ENCODE data around the gene ACACA. TPM values are rescaled to one million over a fixed set of nuclear protein-coding genes. Genes with fewer than 3 reads are reported as not detected.

Gene ACACA
- total RNA-seq, 1 donor from 2014 or later = 42.4 TPM

DNA sequence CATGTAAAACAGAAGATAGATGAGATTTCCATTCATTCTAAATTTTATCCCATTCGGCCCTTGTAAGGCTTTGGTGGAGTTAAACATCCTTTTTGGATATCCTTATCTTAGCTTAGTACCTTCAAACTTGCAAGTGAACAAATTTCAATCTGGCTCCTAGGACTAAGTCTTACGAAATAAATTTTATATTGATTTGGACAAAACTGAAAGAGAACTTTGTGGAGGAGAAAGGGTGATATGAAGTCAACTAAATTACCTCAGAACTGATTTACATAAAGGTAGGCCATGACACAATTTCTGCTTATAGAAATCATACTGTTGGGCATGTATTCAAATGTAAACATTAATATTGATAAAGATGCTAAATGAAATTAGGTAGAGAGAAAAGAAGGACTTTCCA, 206.1 kb downstream of the ACACA start:
- no peaks in the 10 kb centered on the region for H3K27me3 Mint-ChIP-seq
- DNase-seq (no peak), ATAC-seq (ENCODE audit: low read depth) (no peak)
- H3K9me3 Mint-ChIP-seq = no peaks in the 10 kb centered on the region
- CTCF ChIA-PET = no interaction called here
- intact Hi-C loops (cut with micrococcal nuclease) = no loop called here
- no peak overlapping the region for H3K4me3 Mint-ChIP-seq
- TF ChIP-seq, protein P1, sequence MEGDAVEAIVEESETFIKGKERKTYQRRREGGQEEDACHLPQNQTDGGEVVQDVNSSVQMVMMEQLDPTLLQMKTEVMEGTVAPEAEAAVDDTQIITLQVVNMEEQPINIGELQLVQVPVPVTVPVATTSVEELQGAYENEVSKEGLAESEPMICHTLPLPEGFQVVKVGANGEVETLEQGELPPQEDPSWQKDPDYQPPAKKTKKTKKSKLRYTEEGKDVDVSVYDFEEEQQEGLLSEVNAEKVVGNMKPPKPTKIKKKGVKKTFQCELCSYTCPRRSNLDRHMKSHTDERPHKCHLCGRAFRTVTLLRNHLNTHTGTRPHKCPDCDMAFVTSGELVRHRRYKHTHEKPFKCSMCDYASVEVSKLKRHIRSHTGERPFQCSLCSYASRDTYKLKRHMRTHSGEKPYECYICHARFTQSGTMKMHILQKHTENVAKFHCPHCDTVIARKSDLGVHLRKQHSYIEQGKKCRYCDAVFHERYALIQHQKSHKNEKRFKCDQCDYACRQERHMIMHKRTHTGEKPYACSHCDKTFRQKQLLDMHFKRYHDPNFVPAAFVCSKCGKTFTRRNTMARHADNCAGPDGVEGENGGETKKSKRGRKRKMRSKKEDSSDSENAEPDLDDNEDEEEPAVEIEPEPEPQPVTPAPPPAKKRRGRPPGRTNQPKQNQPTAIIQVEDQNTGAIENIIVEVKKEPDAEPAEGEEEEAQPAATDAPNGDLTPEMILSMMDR (IDR thresholded peaks at IDR 0.05) = no peak
- no peak overlapping the region for H3K27ac Mint-ChIP-seq
- POLR2A ChIA-PET = no interaction called here
- peaks cover 36% of the 10 kb centered on the region for H3K36me3 Mint-ChIP-seq (ENCODE audit: low read depth)
- H3K4me1 Mint-ChIP-seq = peaks cover 4% of the 10 kb centered on the region

- H3K4me1 Mint-ChIP-seq = peaks cover 4% of the 10 kb centered on the region
- CTCF ChIA-PET = no interaction called here
- ATAC-seq (ENCODE audit: low read depth) (no peak), DNase-seq (no peak)
- POLR2A ChIA-PET = no interaction called here
- H3K4me3 Mint-ChIP-seq = no peak overlapping the region
- no peaks in the 10 kb centered on the region for H3K9me3 Mint-ChIP-seq
- intact Hi-C loops (cut with micrococcal nuclease) = no loop called here
- peaks cover 27% of the 10 kb centered on the region for H3K36me3 Mint-ChIP-seq (ENCODE audit: low read depth)
- TF ChIP-seq, protein P1 (IDR thresholded peaks at IDR 0.05) = no peak
- no peaks in the 10 kb centered on the region for H3K27me3 Mint-ChIP-seq
- H3K27ac Mint-ChIP-seq = no peak overlapping the region
Measured at GRCh38 chr17:37197336-37197735, 209.3 kb downstream of the ACACA start.

- CTCF ChIA-PET = no interaction called here
- Mint-ChIP-seq H3K4me1 (peaks cover 4% of the 10 kb centered on the region), H3K27ac (no peak overlapping the region), H3K27me3 (no peaks in the 10 kb centered on the region), H3K4me3 (no peak overlapping the region), H3K9me3 (no peaks in the 10 kb centered on the region), H3K36me3 (ENCODE audit: low read depth) (peaks cover 33% of the 10 kb centered on the region)
- ATAC-seq (ENCODE audit: low read depth) = no peak
- no peak for DNase-seq
- intact Hi-C loops (cut with micrococcal nuclease) = no loop called here
- POLR2A ChIA-PET = no interaction called here
- TF ChIP-seq, protein P1 (IDR thresholded peaks at IDR 0.05) = no peak
Measured at GRCh38 chr17:37194208-37194607, 212.4 kb downstream of the ACACA start.

DNA sequence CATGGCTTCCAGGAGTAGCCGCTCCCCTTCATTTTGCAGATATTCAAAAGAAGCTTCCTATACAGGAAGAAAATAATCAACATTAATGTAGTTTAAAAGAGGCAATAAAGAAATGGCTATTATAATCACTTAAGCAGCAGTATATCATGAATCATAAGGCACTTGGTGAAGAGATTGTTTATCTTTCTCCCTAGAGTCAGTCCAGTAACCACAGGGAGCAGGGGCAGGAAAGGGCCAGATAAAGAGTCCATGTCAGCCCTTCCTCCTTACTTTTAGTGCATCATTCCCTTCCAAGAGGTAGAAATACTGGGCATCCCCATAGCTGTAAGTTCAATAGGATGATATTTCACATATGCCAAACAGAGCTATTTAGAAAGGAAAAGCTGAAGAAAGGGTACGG, 215.4 kb downstream of the ACACA start:
- intact Hi-C loops (cut with micrococcal nuclease) = no loop called here
- no peak for DNase-seq
- H3K27me3 Mint-ChIP-seq = no peaks in the 10 kb centered on the region
- TF ChIP-seq, protein P1 (IDR thresholded peaks at IDR 0.05) = no peak
- no peaks in the 10 kb centered on the region for H3K9me3 Mint-ChIP-seq
- no peak overlapping the region for H3K4me3 Mint-ChIP-seq
- H3K4me1 Mint-ChIP-seq = no peaks in the 10 kb centered on the region
- POLR2A ChIA-PET = no interaction called here
- no peak for ATAC-seq (ENCODE audit: low read depth)
- H3K27ac Mint-ChIP-seq = no peak overlapping the region
- CTCF ChIA-PET = no interaction called here
- H3K36me3 Mint-ChIP-seq (ENCODE audit: low read depth) = peaks cover 53% of the 10 kb centered on the region

- intact Hi-C loops (cut with micrococcal nuclease) = no loop called here
- Mint-ChIP-seq H3K4me3 (no peak overlapping the region), H3K27me3 (no peaks in the 10 kb centered on the region), H3K27ac (no peak overlapping the region), H3K9me3 (no peaks in the 10 kb centered on the region), H3K4me1 (no peaks in the 10 kb centered on the region), H3K36me3 (ENCODE audit: low read depth) (peaks cover 57% of the 10 kb centered on the region)
- DNase-seq (no peak), ATAC-seq (ENCODE audit: low read depth) (no peak)
- POLR2A ChIA-PET = no interaction called here
- TF ChIP-seq, protein P1 (IDR thresholded peaks at IDR 0.05) = no peak
- CTCF ChIA-PET = no interaction called here
Measured at GRCh38 chr17:37190493-37190892, 216.1 kb downstream of the ACACA start.
